ENCODE data around the gene SFMBT1. TPM values are rescaled to one million over a fixed set of nuclear protein-coding genes. Genes with fewer than 3 reads are reported as not detected.

SFMBT1 gene
- total and polyA plus RNA-seq, 2 experiments from 2014 or later = 5.3 to 24.0 TPM

DNA sequence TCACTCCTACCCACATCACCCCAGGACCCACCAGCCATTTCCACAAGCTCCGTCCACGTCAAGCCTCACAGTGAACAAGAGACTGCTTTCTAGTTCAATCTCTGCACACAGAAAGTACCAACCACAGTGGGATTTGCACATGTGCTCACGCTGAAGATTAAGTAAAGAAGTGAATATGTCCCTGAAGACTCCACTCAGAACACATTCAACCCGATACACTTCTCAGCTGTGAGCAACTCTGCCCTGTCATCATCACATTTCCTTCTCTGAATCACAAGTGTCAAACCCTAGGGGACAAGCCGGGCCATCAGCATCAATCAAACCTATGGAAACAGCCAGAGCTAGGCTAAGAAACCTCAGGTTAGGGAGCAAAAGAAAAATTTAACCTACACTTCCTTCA, 150.5 kb downstream of the SFMBT1 start (continued):
- no peak for TF ChIP-seq NANOG (IDR thresholded peaks at IDR 0.05; ENCODE audit: borderline replicate concordance)
- TF ChIP-seq STAT1 (IDR thresholded peaks at IDR 0.05; ENCODE audit: unreplicated experiment) = no peak
- TF ChIP-seq CREB1 (CRISPR knock-in tag; IDR thresholded peaks at IDR 0.05; ENCODE audit: low read depth) = no peak
- TF ChIP-seq EZH2 (IDR thresholded peaks at IDR 0.05; ENCODE audit: low read depth, unreplicated experiment) = no peak
- no peak for TF ChIP-seq POLR2AphosphoS5 (IDR thresholded peaks at IDR 0.05; ENCODE audit: low read depth)
- no peak for TF ChIP-seq ZNF114 (CRISPR knock-in tag; IDR thresholded peaks at IDR 0.05)
- TF ChIP-seq, protein P1, sequence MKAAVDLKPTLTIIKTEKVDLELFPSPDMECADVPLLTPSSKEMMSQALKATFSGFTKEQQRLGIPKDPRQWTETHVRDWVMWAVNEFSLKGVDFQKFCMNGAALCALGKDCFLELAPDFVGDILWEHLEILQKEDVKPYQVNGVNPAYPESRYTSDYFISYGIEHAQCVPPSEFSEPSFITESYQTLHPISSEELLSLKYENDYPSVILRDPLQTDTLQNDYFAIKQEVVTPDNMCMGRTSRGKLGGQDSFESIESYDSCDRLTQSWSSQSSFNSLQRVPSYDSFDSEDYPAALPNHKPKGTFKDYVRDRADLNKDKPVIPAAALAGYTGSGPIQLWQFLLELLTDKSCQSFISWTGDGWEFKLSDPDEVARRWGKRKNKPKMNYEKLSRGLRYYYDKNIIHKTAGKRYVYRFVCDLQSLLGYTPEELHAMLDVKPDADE (IDR thresholded peaks at IDR 0.05) = no peak
- TF ChIP-seq JUNB (IDR thresholded peaks at IDR 0.05; ENCODE audit: unreplicated experiment) = no peak
- TF ChIP-seq, protein P2, sequence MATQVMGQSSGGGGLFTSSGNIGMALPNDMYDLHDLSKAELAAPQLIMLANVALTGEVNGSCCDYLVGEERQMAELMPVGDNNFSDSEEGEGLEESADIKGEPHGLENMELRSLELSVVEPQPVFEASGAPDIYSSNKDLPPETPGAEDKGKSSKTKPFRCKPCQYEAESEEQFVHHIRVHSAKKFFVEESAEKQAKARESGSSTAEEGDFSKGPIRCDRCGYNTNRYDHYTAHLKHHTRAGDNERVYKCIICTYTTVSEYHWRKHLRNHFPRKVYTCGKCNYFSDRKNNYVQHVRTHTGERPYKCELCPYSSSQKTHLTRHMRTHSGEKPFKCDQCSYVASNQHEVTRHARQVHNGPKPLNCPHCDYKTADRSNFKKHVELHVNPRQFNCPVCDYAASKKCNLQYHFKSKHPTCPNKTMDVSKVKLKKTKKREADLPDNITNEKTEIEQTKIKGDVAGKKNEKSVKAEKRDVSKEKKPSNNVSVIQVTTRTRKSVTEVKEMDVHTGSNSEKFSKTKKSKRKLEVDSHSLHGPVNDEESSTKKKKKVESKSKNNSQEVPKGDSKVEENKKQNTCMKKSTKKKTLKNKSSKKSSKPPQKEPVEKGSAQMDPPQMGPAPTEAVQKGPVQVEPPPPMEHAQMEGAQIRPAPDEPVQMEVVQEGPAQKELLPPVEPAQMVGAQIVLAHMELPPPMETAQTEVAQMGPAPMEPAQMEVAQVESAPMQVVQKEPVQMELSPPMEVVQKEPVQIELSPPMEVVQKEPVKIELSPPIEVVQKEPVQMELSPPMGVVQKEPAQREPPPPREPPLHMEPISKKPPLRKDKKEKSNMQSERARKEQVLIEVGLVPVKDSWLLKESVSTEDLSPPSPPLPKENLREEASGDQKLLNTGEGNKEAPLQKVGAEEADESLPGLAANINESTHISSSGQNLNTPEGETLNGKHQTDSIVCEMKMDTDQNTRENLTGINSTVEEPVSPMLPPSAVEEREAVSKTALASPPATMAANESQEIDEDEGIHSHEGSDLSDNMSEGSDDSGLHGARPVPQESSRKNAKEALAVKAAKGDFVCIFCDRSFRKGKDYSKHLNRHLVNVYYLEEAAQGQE (IDR thresholded peaks at IDR 0.05; ENCODE audit: unreplicated experiment) = no peak

- no peak overlapping the region for H3K4me3 Mint-ChIP-seq
- H3K79me2 ChIP-seq (replicated peaks; ENCODE audit: insufficient read depth) = peaks cover 48% of the 10 kb centered on the region
- TF ChIP-seq ZNF114 (CRISPR knock-in tag; IDR thresholded peaks at IDR 0.05) (no peak), STAT1 (IDR thresholded peaks at IDR 0.05; ENCODE audit: unreplicated experiment) (no peak), POLR2AphosphoS5 (IDR thresholded peaks at IDR 0.05; ENCODE audit: low read depth) (no peak), NANOG (IDR thresholded peaks at IDR 0.05; ENCODE audit: borderline replicate concordance) (no peak)
- TF ChIP-seq, protein P2 (IDR thresholded peaks at IDR 0.05; ENCODE audit: unreplicated experiment) = no peak
- TF ChIP-seq, protein P3, sequence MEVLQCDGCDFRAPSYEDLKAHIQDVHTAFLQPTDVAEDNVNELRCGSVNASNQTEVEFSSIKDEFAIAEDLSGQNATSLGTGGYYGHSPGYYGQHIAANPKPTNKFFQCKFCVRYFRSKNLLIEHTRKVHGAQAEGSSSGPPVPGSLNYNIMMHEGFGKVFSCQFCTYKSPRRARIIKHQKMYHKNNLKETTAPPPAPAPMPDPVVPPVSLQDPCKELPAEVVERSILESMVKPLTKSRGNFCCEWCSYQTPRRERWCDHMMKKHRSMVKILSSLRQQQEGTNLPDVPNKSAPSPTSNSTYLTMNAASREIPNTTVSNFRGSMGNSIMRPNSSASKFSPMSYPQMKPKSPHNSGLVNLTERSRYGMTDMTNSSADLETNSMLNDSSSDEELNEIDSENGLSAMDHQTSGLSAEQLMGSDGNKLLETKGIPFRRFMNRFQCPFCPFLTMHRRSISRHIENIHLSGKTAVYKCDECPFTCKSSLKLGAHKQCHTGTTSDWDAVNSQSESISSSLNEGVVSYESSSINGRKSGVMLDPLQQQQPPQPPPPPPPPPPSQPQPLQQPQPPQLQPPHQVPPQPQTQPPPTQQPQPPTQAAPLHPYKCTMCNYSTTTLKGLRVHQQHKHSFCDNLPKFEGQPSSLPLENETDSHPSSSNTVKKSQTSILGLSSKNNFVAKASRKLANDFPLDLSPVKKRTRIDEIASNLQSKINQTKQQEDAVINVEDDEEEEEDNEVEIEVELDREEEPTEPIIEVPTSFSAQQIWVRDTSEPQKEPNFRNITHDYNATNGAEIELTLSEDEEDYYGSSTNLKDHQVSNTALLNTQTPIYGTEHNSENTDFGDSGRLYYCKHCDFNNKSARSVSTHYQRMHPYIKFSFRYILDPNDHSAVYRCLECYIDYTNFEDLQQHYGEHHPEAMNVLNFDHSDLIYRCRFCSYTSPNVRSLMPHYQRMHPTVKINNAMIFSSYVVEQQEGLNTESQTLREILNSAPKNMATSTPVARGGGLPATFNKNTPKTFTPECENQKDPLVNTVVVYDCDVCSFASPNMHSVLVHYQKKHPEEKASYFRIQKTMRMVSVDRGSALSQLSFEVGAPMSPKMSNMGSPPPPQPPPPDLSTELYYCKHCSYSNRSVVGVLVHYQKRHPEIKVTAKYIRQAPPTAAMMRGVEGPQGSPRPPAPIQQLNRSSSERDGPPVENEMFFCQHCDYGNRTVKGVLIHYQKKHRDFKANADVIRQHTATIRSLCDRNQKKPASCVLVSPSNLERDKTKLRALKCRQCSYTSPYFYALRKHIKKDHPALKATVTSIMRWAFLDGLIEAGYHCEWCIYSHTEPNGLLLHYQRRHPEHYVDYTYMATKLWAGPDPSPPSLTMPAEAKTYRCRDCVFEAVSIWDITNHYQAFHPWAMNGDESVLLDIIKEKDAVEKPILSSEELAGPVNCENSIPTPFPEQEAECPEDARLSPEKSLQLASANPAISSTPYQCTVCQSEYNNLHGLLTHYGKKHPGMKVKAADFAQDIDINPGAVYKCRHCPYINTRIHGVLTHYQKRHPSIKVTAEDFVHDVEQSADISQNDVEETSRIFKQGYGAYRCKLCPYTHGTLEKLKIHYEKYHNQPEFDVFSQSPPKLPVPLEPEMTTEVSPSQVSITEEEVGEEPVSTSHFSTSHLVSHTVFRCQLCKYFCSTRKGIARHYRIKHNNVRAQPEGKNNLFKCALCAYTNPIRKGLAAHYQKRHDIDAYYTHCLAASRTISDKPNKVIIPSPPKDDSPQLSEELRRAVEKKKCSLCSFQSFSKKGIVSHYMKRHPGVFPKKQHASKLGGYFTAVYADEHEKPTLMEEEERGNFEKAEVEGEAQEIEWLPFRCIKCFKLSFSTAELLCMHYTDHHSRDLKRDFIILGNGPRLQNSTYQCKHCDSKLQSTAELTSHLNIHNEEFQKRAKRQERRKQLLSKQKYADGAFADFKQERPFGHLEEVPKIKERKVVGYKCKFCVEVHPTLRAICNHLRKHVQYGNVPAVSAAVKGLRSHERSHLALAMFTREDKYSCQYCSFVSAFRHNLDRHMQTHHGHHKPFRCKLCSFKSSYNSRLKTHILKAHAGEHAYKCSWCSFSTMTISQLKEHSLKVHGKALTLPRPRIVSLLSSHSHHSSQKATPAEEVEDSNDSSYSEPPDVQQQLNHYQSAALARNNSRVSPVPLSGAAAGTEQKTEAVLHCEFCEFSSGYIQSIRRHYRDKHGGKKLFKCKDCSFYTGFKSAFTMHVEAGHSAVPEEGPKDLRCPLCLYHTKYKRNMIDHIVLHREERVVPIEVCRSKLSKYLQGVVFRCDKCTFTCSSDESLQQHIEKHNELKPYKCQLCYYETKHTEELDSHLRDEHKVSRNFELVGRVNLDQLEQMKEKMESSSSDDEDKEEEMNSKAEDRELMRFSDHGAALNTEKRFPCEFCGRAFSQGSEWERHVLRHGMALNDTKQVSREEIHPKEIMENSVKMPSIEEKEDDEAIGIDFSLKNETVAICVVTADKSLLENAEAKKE (CRISPR knock-in tag; IDR thresholded peaks at IDR 0.05) = no peak
Measured at GRCh38 chr3:52894756-52895155, 151.1 kb downstream of the SFMBT1 start.

More at GRCh38 chr3:52894756-52895155, 151.1 kb downstream of the SFMBT1 start:
- peaks cover 15% of the 10 kb centered on the region for H4K20me1 ChIP-seq (replicated peaks; ENCODE audit: insufficient read depth)
- ATAC-seq = no peak
- H2AFZ ChIP-seq = no peak overlapping the region
- Mint-ChIP-seq H3K27me3 (ENCODE audit: insufficient read depth, low read depth, poor library complexity) (no peaks in the 10 kb centered on the region), H3K4me1 (peaks cover 15% of the 10 kb centered on the region), H3K9me3 (no peaks in the 10 kb centered on the region; the same call in 2 of the 3 replicates), H3K27ac (no peak overlapping the region), H3K36me3 (ENCODE audit: low read depth) (peaks cover 5% of the 10 kb centered on the region; the same call in 1 of the 3 replicates)
- H3K27ac ChIP-seq (ENCODE audit: low read depth) = no peak overlapping the region
- H3K9me2 ChIP-seq (ENCODE audit: insufficient read depth) = no peaks in the 10 kb centered on the region
- H3K4me3 ChIP-seq = no peak overlapping the region
- no peak overlapping the region for H3K4me2 ChIP-seq
- H3K4me1 ChIP-seq (ENCODE audit: insufficient read depth) = peaks cover 8% of the 10 kb centered on the region
- H3K36me3 ChIP-seq (ENCODE audit: insufficient read depth) = no peaks in the 10 kb centered on the region; the same call in 1 of the 2 replicates
- H3K27me3 ChIP-seq (ENCODE audit: insufficient read depth) = 0 out of 2 replicates have a peak, but pooled peaks cover 6% of the 10 kb centered on the region
- DNase-seq (ENCODE audit: low spot score) = no peak
- peaks cover 11% of the 10 kb centered on the region for H3F3A ChIP-seq (replicated peaks; ENCODE audit: low read depth)

All from GM23338 (cell line).